ENCODE measurements around the gene KCNK17.

DNA sequence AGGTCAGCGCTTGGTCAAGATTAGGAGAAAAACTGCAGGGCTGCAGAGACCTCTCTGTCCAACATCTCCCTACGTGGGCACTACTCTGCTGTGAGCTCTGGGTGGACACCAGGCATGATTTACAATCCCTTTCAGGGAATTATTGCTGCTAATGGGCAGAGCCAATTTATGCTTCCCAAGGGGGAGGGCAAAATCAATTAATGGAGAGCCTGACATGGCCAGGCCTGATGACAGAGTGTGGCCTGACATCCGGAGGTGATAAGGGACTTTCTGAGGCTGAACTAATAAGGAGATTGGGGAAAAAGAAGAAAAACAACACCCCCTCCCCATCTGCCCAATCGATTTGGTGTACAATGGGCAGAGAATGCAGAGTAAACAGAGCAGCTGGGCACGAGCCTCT is 13.3 kb upstream of the KCNK17 start:
- no peak for TF ChIP-seq POLR2A (IDR thresholded peaks at IDR 0.05)
- TF ChIP-seq, protein P1, sequence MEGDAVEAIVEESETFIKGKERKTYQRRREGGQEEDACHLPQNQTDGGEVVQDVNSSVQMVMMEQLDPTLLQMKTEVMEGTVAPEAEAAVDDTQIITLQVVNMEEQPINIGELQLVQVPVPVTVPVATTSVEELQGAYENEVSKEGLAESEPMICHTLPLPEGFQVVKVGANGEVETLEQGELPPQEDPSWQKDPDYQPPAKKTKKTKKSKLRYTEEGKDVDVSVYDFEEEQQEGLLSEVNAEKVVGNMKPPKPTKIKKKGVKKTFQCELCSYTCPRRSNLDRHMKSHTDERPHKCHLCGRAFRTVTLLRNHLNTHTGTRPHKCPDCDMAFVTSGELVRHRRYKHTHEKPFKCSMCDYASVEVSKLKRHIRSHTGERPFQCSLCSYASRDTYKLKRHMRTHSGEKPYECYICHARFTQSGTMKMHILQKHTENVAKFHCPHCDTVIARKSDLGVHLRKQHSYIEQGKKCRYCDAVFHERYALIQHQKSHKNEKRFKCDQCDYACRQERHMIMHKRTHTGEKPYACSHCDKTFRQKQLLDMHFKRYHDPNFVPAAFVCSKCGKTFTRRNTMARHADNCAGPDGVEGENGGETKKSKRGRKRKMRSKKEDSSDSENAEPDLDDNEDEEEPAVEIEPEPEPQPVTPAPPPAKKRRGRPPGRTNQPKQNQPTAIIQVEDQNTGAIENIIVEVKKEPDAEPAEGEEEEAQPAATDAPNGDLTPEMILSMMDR (IDR thresholded peaks at IDR 0.05) = no peak
